Hematopoietic multipotent progenitor cell treated with erythropoietin and hydrocortisone succinate and interleukin-3 and kit ligand, for 4 days (in vitro differentiated cells): ENCODE results near the gene SVOPL.
"Not testable (repeated sequence)": the region's sequence is repeated elsewhere in the genome, so short reads cannot be mapped to it uniquely, and the experiment has no call there.

Experiments
- DNase-seq: peaks from one replicate; pipeline ENCODE4 v3.0.0-alpha.2; 2015

The SVOPL gene

GRCh38 chr7:138698281-138698680 lies 2.9 kb downstream of the SVOPL start:
- no peak for DNase-seq

DNA sequence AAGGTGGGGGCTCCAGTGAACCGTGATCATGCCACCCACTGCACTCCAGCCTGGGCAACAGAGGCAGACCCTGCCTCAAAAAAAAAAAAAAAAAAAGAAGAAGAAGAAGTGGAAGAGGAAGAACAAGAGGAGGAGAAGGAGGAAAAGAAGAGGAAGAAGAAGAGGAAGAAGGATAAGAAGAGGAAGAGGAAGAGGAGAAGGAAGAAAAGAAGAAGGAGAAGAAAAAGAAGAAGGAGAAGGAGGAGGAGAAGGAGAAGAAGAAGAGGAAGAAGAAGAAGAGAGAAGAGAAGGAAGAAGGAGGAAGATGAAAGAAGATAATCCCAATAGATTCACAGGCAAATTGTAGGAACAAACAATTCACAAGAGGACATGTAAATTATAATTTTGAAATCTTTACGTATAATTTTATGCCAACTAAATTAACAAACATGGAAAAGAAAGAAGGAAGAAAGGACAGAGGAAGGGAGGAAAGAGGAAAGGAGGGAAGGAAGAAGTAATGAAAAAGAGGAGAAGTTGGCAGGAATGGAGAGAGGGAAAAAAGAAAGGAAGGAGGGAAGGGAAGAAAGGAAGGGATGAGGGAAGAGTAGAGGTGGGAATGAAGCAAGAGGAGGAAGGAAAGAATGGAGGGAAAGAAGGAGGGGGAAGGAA lies 3.5 kb downstream of the SVOPL start:
- no peak for DNase-seq

DNA sequence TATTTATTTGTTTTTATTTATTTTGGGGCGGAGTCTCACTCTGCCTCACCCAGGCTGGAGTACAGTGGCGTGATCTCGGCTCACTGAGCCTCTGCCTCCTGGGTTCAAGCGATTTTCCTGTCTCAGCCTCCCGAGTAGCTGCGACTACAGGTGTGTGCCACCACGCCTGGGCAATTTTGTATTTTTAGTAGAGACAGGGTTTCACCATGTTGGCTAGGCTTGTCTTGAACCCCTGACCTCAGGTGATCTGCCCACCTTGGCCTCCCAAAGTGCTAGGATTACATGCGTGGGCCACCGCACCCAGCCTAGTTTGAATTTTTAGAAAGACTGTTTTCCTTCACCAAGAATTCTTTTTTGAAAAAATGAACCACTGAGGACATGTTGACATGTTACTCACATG lies 5.4 kb downstream of the SVOPL start:
- DNase-seq = not testable (repeated sequence)

- DNase-seq = no peak
Measured at GRCh38 chr7:138695106-138695505, 6.1 kb downstream of the SVOPL start.

- DNase-seq = no peak
Measured at GRCh38 chr7:138691178-138691577, 10.0 kb downstream of the SVOPL start.

DNA sequence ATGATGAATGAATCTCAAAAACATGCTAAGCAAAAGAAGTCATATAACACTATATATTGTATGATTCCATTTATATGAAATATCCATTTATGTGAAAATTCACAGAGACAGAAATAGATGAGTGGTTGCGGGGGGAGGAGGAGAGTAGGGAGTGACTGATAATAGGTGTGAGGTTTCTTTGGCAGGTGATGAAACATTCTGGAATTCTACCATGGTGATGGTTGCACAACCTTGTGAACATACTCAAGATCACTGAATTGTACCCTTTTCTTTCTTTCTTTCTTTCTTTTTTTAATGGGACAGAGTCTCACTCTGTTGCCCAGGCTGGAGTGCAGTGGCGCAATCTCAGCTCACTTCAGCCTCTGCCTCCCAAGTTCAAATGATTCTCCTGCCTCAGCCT lies 10.7 kb downstream of the SVOPL start:
- no peak for DNase-seq

GRCh38 chr7:138688037-138688436 lies 13.1 kb downstream of the SVOPL start:
- DNase-seq = not testable (repeated sequence)

GRCh38 chr7:138684340-138684739 lies 16.8 kb downstream of the SVOPL start:
- DNase-seq = no peak

DNA sequence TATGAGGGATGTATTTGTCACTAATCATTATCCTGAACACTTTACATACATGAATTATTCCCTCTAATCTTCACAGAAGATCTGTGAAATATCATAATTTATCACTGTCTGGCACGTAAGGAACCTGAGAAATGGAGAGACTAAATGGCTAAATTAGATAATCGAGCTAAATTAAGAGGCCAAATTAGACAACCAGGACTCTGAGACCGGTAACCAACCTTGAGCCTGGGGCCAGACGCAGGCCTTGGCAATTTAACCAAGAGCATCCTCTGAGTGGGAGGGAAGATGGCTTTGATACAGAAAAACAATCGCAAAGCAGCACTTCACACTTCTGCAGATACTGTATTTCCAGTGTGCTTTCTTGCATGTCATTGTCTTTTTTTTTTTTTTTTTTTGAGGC lies 21.4 kb downstream of the SVOPL start:
- DNase-seq = no peak

DNA sequence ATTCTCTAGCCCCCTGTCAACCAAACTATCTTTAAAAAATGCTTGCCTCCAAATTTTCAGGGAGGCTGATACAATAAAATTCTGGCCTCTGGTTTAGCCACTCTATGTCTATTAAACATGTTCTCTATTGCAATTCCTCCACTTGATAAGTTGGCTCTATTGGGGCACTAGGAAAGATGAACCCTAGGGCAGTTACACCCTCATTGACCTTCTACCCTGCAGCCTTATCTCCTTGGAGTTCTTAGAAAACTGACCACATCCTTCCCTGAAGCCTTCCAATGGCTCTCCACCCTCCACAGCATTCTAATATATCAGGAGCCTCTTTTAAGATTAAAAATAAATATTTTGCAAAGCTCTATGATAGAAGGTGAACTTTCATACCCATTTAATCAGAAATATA lies 30.6 kb downstream of the SVOPL start:
- DNase-seq = peak; percentile 61

- no peak for DNase-seq
Measured at GRCh38 chr7:138669364-138669763, 31.8 kb downstream of the SVOPL start.

GRCh38 chr7:138668946-138669345 lies 32.2 kb downstream of the SVOPL start:
- DNase-seq = no peak

GRCh38 chr7:138668229-138668596 lies 32.9 kb downstream of the SVOPL start:
- DNase-seq = no peak

DNA sequence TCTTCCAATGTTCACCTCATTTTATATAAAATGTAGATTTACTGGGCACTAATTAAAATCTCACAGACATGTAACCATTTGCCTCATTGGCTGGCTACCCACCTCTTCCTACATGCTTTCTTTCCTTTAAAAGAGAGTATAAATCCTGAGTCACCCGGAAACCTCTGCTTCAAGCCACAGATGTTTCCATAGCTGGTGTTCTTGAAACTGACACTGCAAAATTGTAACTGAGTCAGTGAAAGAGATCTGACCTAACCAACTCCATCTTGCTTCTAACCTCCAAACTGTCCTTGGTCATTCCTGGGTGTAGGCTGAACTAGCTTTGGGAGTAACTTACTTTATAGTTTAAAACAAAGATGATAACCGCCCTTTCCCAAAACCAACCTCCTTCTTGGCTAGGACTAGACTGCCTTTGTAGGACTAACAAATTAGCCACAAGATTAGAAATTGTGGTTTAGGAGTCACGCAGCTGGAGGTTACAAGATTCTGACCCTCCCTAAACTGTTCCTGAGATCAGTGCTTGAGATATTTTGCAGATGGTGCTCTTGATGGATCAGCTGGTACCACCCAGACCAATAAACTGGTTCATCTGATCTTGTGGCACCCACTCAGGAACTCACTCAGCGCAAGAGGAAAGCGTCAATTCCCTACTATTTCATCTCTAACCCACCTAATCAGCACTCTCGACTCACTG lies 33.5 kb downstream of the SVOPL start:
- peak; percentile 63 for DNase-seq

DNA sequence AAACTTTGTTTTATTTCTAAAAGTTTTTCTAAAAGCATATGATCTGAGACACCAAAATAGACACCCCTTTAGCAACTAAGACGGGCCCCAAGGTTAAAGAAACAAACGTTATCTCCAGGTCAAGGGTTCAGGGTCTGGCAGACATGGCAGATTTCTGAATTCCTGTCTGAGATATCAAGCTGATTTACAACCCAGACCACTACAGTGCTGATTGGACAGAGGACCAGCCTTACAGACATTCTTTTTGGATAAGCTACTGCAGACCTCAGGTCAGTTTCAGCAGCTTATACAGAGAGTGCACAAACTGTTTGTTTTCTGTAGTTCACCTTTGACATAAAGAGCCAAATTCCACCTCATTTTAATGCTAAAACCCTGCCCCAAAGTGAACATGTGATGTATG lies 34.8 kb downstream of the SVOPL start:
- peak; percentile 63 for DNase-seq

GRCh38 chr7:138665669-138666140 lies 35.5 kb downstream of the SVOPL start:
- peak; percentile 35 for DNase-seq

GRCh38 chr7:138665249-138665648 lies 35.9 kb downstream of the SVOPL start:
- no peak for DNase-seq

- DNase-seq = peak; percentile 68
Measured at GRCh38 chr7:138663725-138664710, 37.1 kb downstream of the SVOPL start.

- peak; percentile 32 for DNase-seq
Measured at GRCh38 chr7:138662991-138663320, 38.2 kb downstream of the SVOPL start.

- DNase-seq = peak; percentile 73
Measured at GRCh38 chr7:138662076-138662990, 38.8 kb downstream of the SVOPL start.

GRCh38 chr7:138661069-138661635 lies 40.0 kb downstream of the SVOPL start:
- DNase-seq = no peak

- no peak for DNase-seq
Measured at GRCh38 chr7:138658889-138659288, 42.3 kb downstream of the SVOPL start.
